CD4-positive, alpha-beta T cell (primary cell): ENCODE measurements around the gene PYM1. TPM values are rescaled to one million over a fixed set of nuclear protein-coding genes. Genes with fewer than 3 reads are reported as not detected.

ENCODE experiments used
- ATAC-seq: fragments of 200-7000 bp; cut with Tn5 transposase; one replicate; pipeline ENCODE4 v1.10.0; 2022; ENCODE audit warnings: mild to moderate bottlenecking; ENCODE audit not compliant: poor library complexity
- CTCF ChIA-PET: fragments of 350-600 bp; sonication (Branson Sonifier 250); formaldehyde crosslinking; loops from one replicate; lab custom pipeline; 2021; ENCODE audit warnings: antibody characterized with exemption, inconsistent platforms; lab: Charles Lee
- POLR2A ChIA-PET: fragments of 350-600 bp; sonication (Branson Sonifier 250); formaldehyde crosslinking; loops from one replicate; lab custom pipeline; 2021; ENCODE audit warnings: antibody characterized with exemption, inconsistent platforms; lab: Charles Lee
- DNase-seq, 14 experiments: peaks; one replicate each; pipeline ENCODE4 v3.0.0-alpha.2; 2013 to 2020; ENCODE audit warnings: mixed read lengths in 2 of 14
- H3K27ac ChIP-seq, 2 donors: one replicate each; pipeline versions ENCODE4 v1.5.1 to v1.7.0; 2013; ENCODE audit warnings: low read length in 2 of 2, low read depth in 1 of 2, mild to moderate bottlenecking in 1 of 2
- H3K27me3 ChIP-seq, 2 experiments: 1 replicate in 1 of 2; 2 replicates in 1 of 2; pipeline versions ENCODE4 v1.6.1 to v1.7.0; 2013; ENCODE audit warnings: low read length in 2 of 2, control low read depth in 1 of 2, mild to moderate bottlenecking in 1 of 2, moderate library complexity in 1 of 2; ENCODE audit not compliant: insufficient read depth in 2 of 2, control insufficient read depth in 1 of 2
- H3K36me3 ChIP-seq: one replicate; pipeline ENCODE4 v1.6.1; 2013; ENCODE audit warnings: low read length, control low read depth; ENCODE audit not compliant: insufficient read depth
- H3K4me1 ChIP-seq: one replicate; pipeline ENCODE4 v1.6.1; 2013; ENCODE audit warnings: low read length, control low read depth; ENCODE audit not compliant: insufficient read depth
- H3K4me3 ChIP-seq: one replicate; pipeline ENCODE4 v1.5.1; 2013; ENCODE audit warnings: mild to moderate bottlenecking, low read length, moderate library complexity
- H3K9me3 ChIP-seq, 2 experiments: 1 replicate in 1 of 2; 2 replicates in 1 of 2; pipeline versions ENCODE4 v1.6.1 to v1.7.0; 2013; ENCODE audit warnings: low read length in 2 of 2, mild to moderate bottlenecking in 2 of 2, control low read depth in 1 of 2, moderate library complexity in 1 of 2; ENCODE audit not compliant: control insufficient read depth in 1 of 2, insufficient read depth in 1 of 2
- H3K27ac Mint-ChIP-seq: one replicate; pipeline ENCODE4 v1.8.0; 2020; ENCODE audit warnings: mixed read lengths
- H3K27me3 Mint-ChIP-seq: one replicate; pipeline ENCODE4 v1.8.0; 2021; ENCODE audit warnings: mixed read lengths
- H3K36me3 Mint-ChIP-seq: one replicate; pipeline ENCODE4 v1.8.0; 2021; ENCODE audit warnings: low read depth, mixed read lengths
- H3K4me1 Mint-ChIP-seq: one replicate; pipeline ENCODE4 v1.8.0; 2021; ENCODE audit warnings: low read depth, mixed read lengths
- H3K4me3 Mint-ChIP-seq: one replicate; pipeline ENCODE4 v1.8.0; 2020; ENCODE audit warnings: mild to moderate bottlenecking, mixed read lengths
- H3K9me3 Mint-ChIP-seq: one replicate; pipeline ENCODE4 v1.8.0; 2020; ENCODE audit warnings: mixed read lengths
- CTCF ChIP-seq: fragments of 200-600 bp; IDR thresholded peaks from one replicate; pipeline ENCODE4 v1.8.0; 2022; ENCODE audit warnings: antibody characterized with exemption, mild to moderate bottlenecking
- intact Hi-C, 2 experiments: fragments of 100-400 bp; cut with DNase I in 1 of 2; cut with micrococcal nuclease in 1 of 2; formaldehyde crosslinking; loops; one replicate each; pipeline versions ENCODE4 v1.15.1 to v1.9.0; 2023 to 2025; cut with DNase I, micrococcal nuclease
- total RNA-seq, 174 experiments: library from RNA in 2 of 174; stranded (reverse) in 2 of 174; gene quantifications; one replicate each; pipeline ENCODE4 v1.2.3 and lab custom pipeline; 2021 to 2026

The PYM1 gene
- total RNA-seq, 2 experiments from 2014 or later = 13.7 to 16.7 TPM

GRCh38 chr12:55926738-55927587 lies 731 bp downstream of the PYM1 start:
- TF ChIP-seq CTCF = peak; percentile 86
- ATAC-seq (peak; percentile 32), DNase-seq (peak; percentile 83 to 96 (median 88))
- H3K9me3 Mint-ChIP-seq = no peaks in the 10 kb centered on the region
- H3K27me3 Mint-ChIP-seq = no peaks in the 10 kb centered on the region
- ChIA-PET POLR2A (interaction anchor here (0.6 to 18.6 kb wide), 24 partner anchors 9 to 1647 kb away, joined by 3 to 251 read pairs (median 5); partner anchors contain the start of genes CBX5, DNAJC14, ORMDL2 and PA2G4), CTCF (interaction anchor here (0.5 to 8.9 kb wide), 22 partner anchors 9 to 189 kb away, joined by 3 to 86 read pairs (median 3); partner anchors contain the start of genes DNAJC14, ORMDL2, RAB5B and SARNP)
- peaks cover 56% of the 10 kb centered on the region for H3K4me1 Mint-ChIP-seq
- Histone ChIP-seq H3K4me3 (peak overlapping the region; percentile 98), H3K36me3 (peaks cover 16% of the 10 kb centered on the region), H3K9me3 (no peaks in the 10 kb centered on the region), H3K4me1 (peaks cover 45% of the 10 kb centered on the region), H3K27me3 (no peaks in the 10 kb centered on the region), H3K27ac (peak overlapping the region; percentile 72 to 93)
- peak overlapping the region; percentile 96 for H3K4me3 Mint-ChIP-seq
- peak overlapping the region; percentile 97 for H3K27ac Mint-ChIP-seq
- intact Hi-C loops = loop anchor here (1.0 to 5.0 kb wide), 4 partner anchors 13 to 190 kb away; partner anchors contain the start of genes RPL41 (in 2 of the 2), ZC3H10 (in 2 of the 2) and SARNP (in 1 of the 2)
- peaks cover 68% of the 10 kb centered on the region for H3K36me3 Mint-ChIP-seq

GRCh38 chr12:55925870-55926737 lies 1.6 kb downstream of the PYM1 start:
- peaks cover 50% of the 10 kb centered on the region for H3K4me1 ChIP-seq
- no peaks in the 10 kb centered on the region for H3K9me3 ChIP-seq
- H3K27ac ChIP-seq = peak overlapping the region; percentile 72 to 93
- ATAC-seq (no peak), DNase-seq (peak in 2 of 14 experiments; percentile 21 to 30)
- no peak for TF ChIP-seq CTCF
- H3K27me3 Mint-ChIP-seq = no peaks in the 10 kb centered on the region
- CTCF ChIA-PET = interaction anchor here (0.5 to 8.9 kb wide), 21 partner anchors 9 to 188 kb away, joined by 3 to 86 read pairs (median 3); partner anchors contain the start of genes DNAJC14, ORMDL2 and SARNP
- POLR2A ChIA-PET = interaction anchor here (0.6 to 18.6 kb wide), 20 partner anchors 9 to 523 kb away, joined by 3 to 251 read pairs (median 5); partner anchors contain the start of genes DNAJC14, ORMDL2, PA2G4 and RAB5B
- H3K36me3 ChIP-seq = peaks cover 19% of the 10 kb centered on the region
- H3K27me3 ChIP-seq = no peaks in the 10 kb centered on the region
- H3K4me3 Mint-ChIP-seq = peak overlapping the region; percentile 96
- H3K36me3 Mint-ChIP-seq = peaks cover 70% of the 10 kb centered on the region
- H3K27ac Mint-ChIP-seq = peak overlapping the region; percentile 97
- no peaks in the 10 kb centered on the region for H3K9me3 Mint-ChIP-seq
- peaks cover 65% of the 10 kb centered on the region for H3K4me1 Mint-ChIP-seq
- H3K4me3 ChIP-seq = peak overlapping the region; percentile 98
- intact Hi-C loops = loop anchor here (1.0 to 5.0 kb wide), 4 partner anchors 14 to 191 kb away; partner anchors contain the start of genes RPL41 (in 2 of the 2), ZC3H10 (in 2 of the 2) and ORMDL2 (in 1 of the 2)
